LNCaP clone FGC (cell line): ENCODE results near the gene GOLGB1.

ENCODE experiments used
- DNase-seq: peaks from one replicate; pipeline ENCODE4 v3.0.0-alpha.2; 2011; ENCODE audit warnings: low read depth
- H3K4me3 ChIP-seq: 2 replicates; pipeline ENCODE4 v1.5.1; 2011; ENCODE audit warnings: mild to moderate bottlenecking, low read depth, low read length, control low read depth
- CTCF ChIP-seq: IDR thresholded peaks from 2 replicates; pipeline ENCODE4 v1.5.1; 2012; ENCODE audit warnings: mild to moderate bottlenecking; ENCODE audit not compliant: control insufficient read depth, insufficient read depth; ENCODE audit errors: extremely low read depth

GOLGB1 gene

GRCh38 chr3:121649645-121650044 lies 99.9 kb downstream of the GOLGB1 start:
- no peak for DNase-seq
- TF ChIP-seq CTCF = no peak
- H3K4me3 ChIP-seq = no peak overlapping the region

- DNase-seq = no peak
- no peak overlapping the region for H3K4me3 ChIP-seq
- TF ChIP-seq CTCF = no peak
Measured at GRCh38 chr3:121648219-121648958, 101.2 kb downstream of the GOLGB1 start.

- no peak overlapping the region for H3K4me3 ChIP-seq
- no peak for DNase-seq
- TF ChIP-seq CTCF = no peak
Measured at GRCh38 chr3:121645054-121645453, 104.5 kb downstream of the GOLGB1 start.

GRCh38 chr3:121642601-121643314 lies 106.8 kb downstream of the GOLGB1 start:
- no peak for TF ChIP-seq CTCF
- DNase-seq = no peak
- H3K4me3 ChIP-seq = no peak overlapping the region

- no peak overlapping the region for H3K4me3 ChIP-seq
Measured at GRCh38 chr3:121641127-121641526, 108.4 kb downstream of the GOLGB1 start.

GRCh38 chr3:121637922-121638321 lies 111.6 kb downstream of the GOLGB1 start:
- no peak for DNase-seq
- TF ChIP-seq CTCF = no peak
- no peak overlapping the region for H3K4me3 ChIP-seq

More at GRCh38 chr3:121641127-121641526, 108.4 kb downstream of the GOLGB1 start:
- TF ChIP-seq CTCF = no peak
- DNase-seq = no peak

GRCh38 chr3:121630355-121630754 lies 119.2 kb downstream of the GOLGB1 start:
- no peak for DNase-seq
- TF ChIP-seq CTCF = no peak
- H3K4me3 ChIP-seq = no peak overlapping the region
